Measurements from ENCODE around the gene PAPSS2.

The PAPSS2 gene

GRCh38 chr10:87750001-87750671 is 90.5 kb downstream of the PAPSS2 start:
- H3K4me3 ChIP-seq (replicated peaks; ENCODE audit: insufficient read depth, low read length), result no peak overlapping the region
- DNase-seq (ENCODE audit: low read depth in 1 of 2, low spot score in 1 of 2), result no peak
- TF ChIP-seq POLR2AphosphoS5 (IDR thresholded peaks at IDR 0.05; ENCODE audit: low read depth) (no peak), GABPA (IDR thresholded peaks at IDR 0.05; ENCODE audit: low read depth) (no peak), SPI1 (IDR thresholded peaks at IDR 0.05; ENCODE audit: borderline replicate concordance, low read depth) (no peak), REST (IDR thresholded peaks at IDR 0.05; ENCODE audit: insufficient replicate concordance, low read depth) (no peak), CTCF (IDR thresholded peaks at IDR 0.05; ENCODE audit: insufficient read depth, low read length) (no peak)
- H3K27me3 ChIP-seq (ENCODE audit: insufficient read depth, poor library complexity, severe bottlenecking), result no peaks in the 10 kb centered on the region
- H3K27ac ChIP-seq (replicated peaks), result no peak overlapping the region

GRCh38 chr10:87750817-87751216 is 91.1 kb downstream of the PAPSS2 start:
- DNase-seq (ENCODE audit: low read depth in 1 of 2, low spot score in 1 of 2), result no peak
- Histone ChIP-seq H3K27ac (replicated peaks) (no peak overlapping the region), H3K27me3 (ENCODE audit: insufficient read depth, poor library complexity, severe bottlenecking) (no peaks in the 10 kb centered on the region), H3K4me3 (replicated peaks; ENCODE audit: insufficient read depth, low read length) (no peak overlapping the region)
- no peak for TF ChIP-seq POLR2AphosphoS5 (IDR thresholded peaks at IDR 0.05; ENCODE audit: low read depth)
- no peak for TF ChIP-seq CTCF (IDR thresholded peaks at IDR 0.05; ENCODE audit: insufficient read depth, low read length)
- no peak for TF ChIP-seq SPI1 (IDR thresholded peaks at IDR 0.05; ENCODE audit: borderline replicate concordance, low read depth)
- TF ChIP-seq GABPA (IDR thresholded peaks at IDR 0.05; ENCODE audit: low read depth), result no peak

GRCh38 chr10:87751274-87751673 is 91.6 kb downstream of the PAPSS2 start:
- H3K27me3 ChIP-seq (ENCODE audit: insufficient read depth, poor library complexity, severe bottlenecking), result no peaks in the 10 kb centered on the region
- no peak overlapping the region for H3K4me3 ChIP-seq (replicated peaks; ENCODE audit: insufficient read depth, low read length)
- H3K27ac ChIP-seq (replicated peaks), result no peak overlapping the region
- TF ChIP-seq GABPA (IDR thresholded peaks at IDR 0.05; ENCODE audit: low read depth) (no peak), REST (IDR thresholded peaks at IDR 0.05; ENCODE audit: insufficient replicate concordance, low read depth) (no peak), POLR2AphosphoS5 (IDR thresholded peaks at IDR 0.05; ENCODE audit: low read depth) (no peak), SPI1 (IDR thresholded peaks at IDR 0.05; ENCODE audit: borderline replicate concordance, low read depth) (no peak), CTCF (IDR thresholded peaks at IDR 0.05; ENCODE audit: insufficient read depth, low read length) (no peak)
- DNase-seq (ENCODE audit: low read depth in 1 of 2, low spot score in 1 of 2), result no peak

- no peak for DNase-seq (ENCODE audit: low read depth in 1 of 2, low spot score in 1 of 2)
- H3K27ac ChIP-seq (replicated peaks), result no peak overlapping the region
- TF ChIP-seq GABPA (IDR thresholded peaks at IDR 0.05; ENCODE audit: low read depth), result no peak
- no peak for TF ChIP-seq REST (IDR thresholded peaks at IDR 0.05; ENCODE audit: insufficient replicate concordance, low read depth)
- TF ChIP-seq CTCF (IDR thresholded peaks at IDR 0.05; ENCODE audit: insufficient read depth, low read length), result no peak
- no peak overlapping the region for H3K4me3 ChIP-seq (replicated peaks; ENCODE audit: insufficient read depth, low read length)
- H3K27me3 ChIP-seq (ENCODE audit: insufficient read depth, poor library complexity, severe bottlenecking), result no peaks in the 10 kb centered on the region
Measured at GRCh38 chr10:87752566-87752965, 92.9 kb downstream of the PAPSS2 start.

Data from HL-60 (cell line).